NCI-H82 (cell line): ENCODE data around the gene SIT1.

Experiments used
- DNase-seq: peaks from one replicate; lab custom pipeline; 2025; lab: John Stamatoyannopoulos, UW

The SIT1 gene, protein sequence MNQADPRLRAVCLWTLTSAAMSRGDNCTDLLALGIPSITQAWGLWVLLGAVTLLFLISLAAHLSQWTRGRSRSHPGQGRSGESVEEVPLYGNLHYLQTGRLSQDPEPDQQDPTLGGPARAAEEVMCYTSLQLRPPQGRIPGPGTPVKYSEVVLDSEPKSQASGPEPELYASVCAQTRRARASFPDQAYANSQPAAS

DNA sequence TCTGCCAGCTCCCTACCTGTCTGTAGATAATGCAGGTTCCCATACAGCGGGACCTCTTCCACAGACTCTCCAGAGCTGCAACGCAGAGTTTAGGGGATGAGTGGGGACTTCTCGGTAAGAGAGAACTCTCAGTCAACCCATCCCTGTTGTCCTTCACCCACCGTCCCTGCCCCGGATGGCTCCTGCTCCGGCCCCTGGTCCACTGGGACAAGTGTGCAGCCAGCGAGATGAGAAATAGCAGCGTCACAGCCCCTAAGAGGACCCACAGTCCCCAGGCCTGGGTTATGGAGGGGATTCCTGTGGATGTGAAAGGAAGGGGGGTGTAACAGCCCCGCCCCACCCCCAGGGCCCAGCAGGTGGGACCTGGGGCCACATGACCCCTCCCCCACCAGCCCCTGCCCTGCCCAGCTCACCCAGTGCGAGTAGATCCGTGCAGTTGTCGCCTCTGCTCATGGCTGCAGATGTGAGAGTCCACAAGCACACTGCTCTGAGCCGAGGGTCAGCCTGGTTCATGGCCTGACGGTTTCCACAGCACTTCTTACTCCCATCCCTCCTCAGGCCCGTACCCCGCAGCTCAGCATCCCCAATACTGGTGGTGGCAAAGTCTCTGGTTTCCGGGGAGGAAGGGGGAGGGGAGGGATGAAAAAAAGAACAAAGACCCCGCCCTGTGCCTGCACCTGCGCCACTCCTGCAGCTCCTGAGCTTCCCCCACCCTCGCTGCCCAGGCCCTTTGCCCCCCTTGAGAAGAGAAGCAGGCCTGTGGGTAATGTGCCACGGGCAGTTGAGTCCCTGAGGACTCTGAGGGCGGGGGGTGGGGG is at the start of gene SIT1:
TSS of gene SIT1 (minus strand) at position 591 of the 818 bp plus-strand sequence. CDS start at position 513, 78 bp downstream.
- DNase-seq = no peak

DNA sequence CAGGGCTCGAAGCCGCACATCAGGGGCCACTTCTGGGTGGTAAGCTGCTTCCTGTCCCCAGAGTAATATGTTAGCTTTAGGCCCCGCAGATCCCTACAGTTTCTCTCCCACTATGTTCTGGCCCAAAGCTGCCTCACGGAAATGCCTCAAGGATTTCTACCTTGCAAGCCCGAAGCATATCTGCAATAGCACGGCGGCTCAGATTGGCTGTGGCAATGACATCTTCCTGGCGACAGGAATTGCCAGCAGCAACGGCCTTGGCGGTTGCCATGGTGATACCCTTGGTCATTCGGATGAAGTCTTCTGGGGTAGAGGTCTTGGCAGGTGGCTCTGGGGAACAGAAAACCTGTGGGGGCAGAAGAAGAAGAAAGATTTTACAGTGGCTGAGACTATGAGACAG is 49.3 kb upstream of the SIT1 start:
- no peak for DNase-seq

DNA sequence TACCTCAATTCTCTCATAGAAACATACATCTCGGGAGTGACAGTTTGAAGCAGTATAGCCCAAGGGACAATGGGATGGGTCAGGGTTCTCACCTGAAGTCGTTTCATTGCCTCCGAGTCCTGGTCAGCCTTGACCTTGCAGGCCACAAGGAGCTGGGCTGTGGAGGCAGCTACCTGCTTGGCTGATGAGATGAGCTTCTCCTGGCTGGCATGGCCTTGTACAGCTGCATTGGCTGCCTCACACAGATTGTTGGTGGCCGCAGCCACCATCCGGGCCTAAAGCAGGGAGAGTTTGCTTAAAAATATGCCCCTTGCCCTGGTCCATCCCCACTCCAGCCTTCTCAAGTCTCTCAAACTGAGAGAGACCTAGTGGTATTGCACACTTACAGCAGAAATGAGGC is 47.5 kb upstream of the SIT1 start:
- no peak for DNase-seq

DNA sequence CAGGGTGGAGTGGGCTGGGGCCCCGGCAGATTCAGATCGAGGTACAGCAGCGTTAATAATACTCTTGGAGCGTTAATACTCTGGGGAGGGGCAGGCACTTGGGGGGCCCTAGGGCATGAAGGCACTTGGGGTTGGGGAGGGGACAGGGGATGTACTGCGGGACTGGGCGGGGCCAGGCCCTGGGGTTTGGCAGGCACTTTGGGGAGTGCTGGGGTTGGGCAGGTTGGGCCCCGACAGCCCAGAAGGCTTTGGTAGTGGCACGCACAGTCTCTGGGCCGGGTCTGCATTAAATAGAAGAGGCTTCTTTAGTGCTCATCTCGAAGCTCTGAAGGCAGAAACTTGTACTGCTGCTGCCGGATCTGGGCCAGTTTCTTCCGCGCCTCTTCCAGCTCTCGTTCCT is 46.8 kb upstream of the SIT1 start:
- DNase-seq = no peak

DNA sequence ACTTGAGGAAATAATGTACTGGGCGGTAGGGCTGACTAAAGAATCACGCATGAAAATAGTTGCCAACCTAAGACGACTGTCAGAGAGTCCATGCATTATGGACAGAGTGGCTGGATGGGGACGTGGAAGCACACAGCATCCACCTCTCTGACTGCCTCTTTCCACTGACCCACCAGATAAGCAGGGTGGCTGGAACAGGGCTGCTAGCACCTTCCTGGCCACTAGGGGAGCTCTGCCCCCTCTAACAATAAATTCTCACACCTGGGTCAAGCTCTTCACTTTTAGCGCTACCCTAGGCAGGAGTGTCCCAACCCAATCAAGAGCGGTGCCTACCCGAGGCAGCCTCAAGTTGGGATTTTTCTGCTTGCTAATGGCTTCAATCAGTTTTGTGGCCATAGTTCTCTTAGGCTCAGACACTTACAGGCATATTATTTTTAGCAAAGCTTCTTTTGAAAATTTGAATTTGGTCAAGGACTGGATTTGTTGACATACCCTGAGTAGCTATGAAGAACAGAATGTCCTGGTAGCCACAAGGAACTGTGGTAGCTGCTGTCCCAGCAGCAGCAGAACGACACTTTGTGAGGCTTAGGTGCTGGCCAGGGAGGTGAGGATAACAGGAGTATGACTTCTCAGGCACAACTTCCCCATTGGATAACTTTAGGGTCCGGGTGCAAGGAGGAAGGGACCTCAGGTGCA is 45.9 kb upstream of the SIT1 start:
- DNase-seq = peak; percentile 70

DNA sequence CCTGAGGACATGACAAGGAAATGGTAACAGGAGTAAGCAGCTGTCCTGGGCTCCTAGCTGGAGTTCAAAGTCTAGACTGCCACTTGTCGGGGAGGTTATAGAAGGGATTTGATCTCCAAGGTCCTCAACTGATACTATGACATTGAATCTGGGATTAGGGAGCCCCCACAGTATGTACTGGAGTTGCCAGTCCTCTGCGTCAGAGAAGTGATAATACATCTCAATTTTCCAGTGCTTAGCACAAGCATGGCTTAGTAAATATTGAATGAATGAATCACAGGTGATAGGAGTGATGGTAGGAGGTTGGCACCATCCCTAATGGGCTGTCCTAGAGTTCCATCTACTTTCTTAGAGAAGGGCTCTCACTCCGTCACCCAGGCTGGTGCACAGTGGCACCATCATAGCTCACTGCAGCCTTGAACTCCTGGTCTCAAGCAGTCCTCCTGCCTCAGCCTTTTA is 45.2 kb upstream of the SIT1 start:
- DNase-seq = no peak

DNA sequence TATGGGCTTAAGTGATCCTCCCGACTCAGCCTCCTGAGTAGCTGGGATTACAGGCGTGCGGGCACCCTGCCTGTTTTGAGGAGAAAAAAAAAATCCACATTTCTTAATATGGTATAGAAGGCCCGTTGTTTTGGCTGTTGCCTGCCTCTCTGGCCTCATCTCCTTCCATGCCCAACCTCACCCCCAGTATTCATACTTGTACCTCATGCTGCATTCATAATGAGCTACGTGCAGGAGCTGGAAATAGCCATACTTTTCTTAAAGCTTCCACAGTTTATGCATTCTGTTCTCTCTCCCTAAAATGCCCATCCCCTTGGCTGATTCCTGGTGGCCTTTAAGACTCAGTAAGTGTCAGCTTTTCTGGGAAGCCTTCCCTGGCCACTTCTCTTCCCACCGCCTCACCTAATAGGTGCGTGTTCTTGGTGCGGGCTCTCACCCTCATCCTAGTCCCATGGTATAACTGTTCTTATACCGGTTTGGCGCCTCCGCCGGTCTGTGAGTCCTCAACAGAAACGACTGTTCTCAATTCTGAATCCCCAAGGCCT is 41.1 kb upstream of the SIT1 start:
- DNase-seq = peak; percentile 21

DNA sequence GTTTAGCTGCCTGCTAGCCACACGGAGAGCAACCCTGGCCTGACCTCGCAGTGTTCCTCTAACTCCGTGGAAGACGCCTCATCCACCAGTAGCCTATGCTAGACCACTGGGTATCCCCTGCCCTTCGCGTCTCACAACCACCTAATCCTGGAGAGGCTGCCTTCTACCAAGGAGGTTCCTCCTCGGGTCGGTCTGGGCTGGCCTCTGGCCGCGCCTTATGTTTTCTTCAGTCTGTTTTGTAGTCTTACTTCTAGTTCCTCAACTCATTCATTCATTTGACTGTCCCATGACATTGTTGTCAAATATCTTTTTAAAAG is 40.6 kb upstream of the SIT1 start:
- peak; percentile 64 for DNase-seq

DNA sequence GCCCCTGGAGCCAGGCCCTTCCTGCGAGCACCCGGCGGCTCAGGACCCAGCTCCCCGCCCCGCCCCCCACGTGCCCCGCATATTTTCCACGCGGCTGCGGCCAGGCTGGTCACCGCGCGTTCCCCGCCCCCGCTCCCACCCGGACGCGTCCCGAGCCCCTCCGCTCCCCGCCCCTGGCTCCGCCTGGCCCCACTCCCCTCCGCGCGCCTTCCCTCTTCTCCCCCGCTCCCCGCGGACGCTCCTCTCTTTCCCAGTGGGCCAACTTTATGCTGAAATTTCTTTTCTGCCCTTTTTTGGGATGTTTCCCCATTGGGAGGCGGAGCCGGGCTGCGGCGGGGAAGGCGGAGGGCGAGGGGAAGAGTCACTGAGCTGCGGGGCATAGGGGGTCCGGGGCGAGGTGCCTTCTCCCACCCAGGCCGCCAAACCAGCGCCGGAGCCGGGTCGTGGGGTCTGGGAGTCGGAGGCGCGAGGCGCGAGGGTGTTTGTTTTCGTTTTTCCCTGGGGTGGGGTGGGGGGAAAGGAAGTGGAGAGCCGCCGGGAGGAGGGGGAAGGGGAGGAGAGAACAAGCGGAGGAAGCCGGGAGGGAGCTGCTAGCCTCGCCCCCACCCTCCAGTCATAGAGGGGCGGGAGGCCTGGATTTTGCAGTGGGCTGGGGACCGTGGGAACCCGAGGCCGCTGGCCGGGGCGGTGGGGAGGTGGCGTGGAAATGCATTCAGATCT is 40.0 kb upstream of the SIT1 start:
- peak; percentile 68 for DNase-seq

DNA sequence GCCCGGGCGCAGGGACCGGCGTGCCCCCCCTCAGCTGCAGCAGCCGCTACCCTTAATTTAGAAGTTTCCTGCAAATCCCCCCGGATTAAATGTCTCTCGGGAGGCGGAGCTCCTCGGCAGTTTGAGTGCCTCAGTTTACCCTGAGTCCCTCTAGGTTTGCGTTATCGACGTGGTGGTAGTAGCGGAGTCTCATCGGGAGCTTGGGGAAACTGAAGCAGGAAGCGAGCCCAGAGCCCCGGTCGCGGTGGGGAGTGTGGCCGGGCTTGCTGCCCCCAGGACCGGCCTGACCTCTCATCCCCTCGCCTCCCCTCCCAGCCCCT is 39.5 kb upstream of the SIT1 start:
- peak; percentile 47 for DNase-seq

DNA sequence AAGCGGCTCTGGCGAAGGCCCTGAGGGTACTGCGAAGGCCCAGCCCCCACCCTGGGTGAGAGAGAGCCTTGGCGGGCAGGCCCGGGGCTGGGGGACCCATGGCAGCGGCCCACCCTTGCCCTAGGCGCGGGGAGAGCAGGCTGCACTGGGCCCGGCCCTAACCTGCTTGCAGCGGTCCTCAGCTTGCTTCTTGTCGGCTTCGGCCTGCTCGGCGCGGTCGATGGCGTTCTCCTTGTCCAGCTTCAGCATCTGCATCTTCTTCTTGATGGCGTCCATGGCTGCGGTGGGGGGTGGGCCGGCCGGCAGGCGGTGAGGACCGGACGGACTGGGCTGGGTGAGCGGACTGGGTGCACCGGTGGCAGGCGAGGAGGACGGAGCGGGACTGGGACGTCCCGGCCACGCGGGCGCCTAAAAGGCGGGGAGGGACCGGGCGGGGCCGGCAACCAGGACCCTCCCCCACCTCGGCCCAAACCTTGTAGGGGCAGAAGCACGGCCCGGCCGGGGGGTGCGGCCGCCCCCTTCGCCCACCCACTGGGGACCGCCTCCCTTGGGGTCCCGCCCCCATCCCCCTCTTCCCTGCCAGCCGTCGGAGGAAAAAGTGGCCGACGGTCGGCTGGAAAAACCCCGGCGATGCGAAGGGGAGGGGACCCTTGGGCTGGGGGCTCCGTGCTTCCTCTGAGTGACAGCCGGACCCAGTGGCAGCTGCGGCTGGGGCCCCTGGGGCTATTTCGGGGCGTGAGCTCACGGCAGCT is 39.0 kb upstream of the SIT1 start, which contains the start of gene TPM2:
TSS of gene TPM2 (minus strand) at position 384 of the 752 bp plus-strand sequence. CDS start at position 276, 108 bp downstream.
- peak; percentile 41 for DNase-seq

DNA sequence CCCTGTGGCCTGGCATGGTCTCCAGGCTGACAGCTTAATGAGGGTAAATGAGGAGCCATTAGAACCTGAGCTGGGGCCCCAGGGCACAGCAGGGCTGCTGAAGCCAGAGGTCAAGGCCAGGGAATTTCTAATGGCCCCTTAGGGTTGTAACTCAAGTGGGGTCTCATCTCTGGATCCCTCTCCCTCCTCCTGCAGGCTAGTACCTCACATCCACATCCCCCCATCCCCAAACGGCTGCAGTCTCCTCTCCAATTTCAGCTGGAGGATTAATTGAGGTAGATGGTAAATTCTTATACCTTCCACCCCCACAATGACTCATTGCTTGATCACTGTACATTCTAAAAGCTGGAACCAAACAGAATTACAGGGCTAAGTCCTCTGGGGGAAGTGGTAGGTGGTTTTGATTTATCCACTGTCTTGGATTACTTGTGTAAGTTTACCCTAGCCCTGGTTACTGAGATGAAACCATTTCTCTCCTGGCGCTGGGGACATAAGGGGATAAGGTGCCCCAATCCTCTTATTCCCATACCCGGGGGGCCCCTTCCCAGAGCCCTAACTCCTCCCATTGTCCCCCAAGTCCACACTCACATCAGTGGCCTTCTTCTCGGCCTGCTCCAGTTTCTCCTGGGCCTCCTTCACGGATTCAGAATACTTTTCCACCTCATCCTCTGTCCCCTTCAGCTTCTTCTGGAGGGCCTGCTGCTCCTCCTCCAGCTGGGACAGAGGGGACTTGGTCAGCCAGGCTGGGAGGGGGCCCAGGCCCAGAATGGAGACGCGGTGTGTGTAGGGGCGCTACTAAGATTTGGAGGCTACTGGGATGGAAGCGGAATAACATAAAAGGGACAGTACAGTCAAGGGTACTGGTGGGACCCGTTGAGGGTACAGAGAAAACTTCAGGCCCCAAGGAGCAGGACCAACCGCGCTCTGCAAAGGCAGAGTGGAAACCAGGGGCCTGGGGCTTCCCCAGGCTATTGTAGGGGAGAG is 38.1 kb upstream of the SIT1 start:
- peak; percentile 32 for DNase-seq

DNA sequence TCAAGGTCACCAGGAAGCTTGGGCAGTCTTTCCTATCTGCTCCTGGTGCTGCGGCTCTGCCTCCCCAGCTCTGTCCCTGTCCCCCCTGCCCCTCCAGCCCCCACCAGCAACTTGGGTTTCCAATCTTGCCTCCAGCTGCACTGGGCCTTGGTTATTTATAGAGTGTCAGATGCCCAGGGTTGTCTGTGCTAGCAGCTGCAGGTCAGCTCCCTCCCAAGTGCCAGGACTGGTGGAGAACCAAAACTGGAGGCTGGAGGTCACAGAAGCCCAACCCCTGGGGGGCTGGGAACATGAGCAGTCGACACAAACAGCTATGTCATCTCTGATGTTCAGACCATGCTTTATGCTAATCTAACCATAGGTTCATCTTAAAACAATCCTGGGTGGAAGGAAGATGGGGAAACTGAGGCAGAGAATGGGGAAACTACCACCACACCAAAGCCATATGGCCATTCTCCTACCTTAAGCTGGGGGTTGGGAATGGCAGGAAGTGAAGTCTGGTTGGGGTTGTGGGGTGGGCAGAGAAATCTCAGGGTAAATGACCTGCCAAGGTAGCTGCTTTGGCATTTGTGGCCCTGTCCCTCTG is 37.3 kb upstream of the SIT1 start:
- no peak for DNase-seq

DNA sequence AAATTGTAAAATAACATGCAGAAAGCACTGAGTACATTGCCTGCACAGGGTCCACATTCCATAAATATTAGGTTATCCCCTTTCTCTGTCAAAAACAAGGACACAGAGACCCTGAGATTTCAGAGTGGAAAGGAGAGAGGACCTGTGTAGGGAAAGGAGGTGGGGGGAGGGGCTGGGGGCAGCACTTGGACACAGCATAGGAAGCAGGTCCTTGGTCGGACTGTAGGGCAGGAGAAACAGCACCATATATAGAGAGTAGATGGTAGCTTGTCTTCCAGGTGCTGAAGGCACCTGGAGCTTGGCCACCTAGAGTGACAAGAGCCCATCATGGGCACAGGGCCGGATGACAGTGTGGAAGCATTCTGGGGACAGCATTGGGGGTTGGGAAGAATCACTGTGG is 36.6 kb upstream of the SIT1 start:
- DNase-seq = no peak

DNA sequence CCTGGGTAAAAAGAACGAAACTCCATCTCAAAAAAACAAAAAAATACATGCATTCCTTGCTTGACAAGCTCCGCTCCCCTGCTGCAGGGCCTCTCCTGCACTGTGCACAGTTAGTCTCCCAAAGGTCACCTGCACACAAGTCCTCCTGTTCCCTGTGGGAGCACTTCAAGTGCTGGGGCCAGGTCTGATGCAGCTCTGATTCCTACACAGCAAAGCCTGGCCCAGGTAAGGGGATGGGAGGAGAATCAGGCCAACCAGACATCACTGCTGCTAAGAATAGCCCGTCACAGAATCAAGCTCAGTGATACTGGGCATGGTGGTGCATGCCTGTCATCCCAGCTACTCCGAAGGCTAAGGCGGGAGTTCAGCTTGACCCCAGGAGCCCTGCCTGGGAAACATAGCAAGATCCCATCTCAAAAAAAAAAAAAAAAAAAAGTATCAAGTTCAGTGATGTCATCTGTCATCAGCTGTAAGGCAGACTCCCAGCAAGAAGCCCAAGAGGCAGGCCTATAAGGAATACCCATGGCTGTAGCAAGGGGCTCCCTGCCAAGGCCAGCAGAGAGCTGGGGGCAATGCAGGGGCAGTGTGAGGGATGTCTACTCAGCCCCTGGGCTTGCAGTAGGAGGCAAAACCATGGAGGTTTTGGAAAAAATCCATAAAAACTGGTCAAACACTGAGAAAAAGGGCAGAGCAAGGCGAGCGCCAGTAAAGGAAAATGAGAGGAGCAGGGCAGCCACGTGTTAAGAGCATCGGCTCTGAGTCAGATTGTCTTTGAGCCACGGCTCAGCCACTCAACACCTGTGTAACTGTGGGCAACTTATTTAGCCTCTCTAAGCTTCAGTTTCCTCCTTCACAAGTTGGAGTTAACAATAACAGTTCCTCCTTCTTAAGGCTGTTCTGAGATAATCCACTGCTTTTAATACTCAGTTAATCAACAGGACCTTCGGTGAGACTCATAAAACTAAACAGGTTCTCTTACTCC is 35.8 kb upstream of the SIT1 start:
- no peak for DNase-seq

DNA sequence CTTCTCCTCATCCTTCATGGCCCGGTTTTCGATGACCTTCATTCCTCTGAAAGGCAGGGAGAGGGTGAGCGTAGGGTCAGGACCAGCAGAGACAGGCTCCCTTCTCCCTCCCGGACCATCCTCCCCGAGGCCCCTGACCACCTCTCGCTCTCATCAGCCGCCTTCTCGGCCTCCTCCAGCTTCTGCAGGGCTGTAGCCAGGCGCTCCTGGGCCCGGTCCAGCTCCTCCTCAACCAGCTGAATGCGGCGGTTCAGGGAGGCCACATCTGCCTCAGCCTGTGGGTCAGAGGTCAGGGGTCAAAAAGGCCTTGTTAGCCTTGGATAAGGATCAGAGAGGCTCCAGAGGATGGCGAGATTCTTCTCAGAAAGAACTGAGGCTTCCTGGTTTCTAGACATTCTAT is 34.8 kb upstream of the SIT1 start:
- DNase-seq = no peak

DNA sequence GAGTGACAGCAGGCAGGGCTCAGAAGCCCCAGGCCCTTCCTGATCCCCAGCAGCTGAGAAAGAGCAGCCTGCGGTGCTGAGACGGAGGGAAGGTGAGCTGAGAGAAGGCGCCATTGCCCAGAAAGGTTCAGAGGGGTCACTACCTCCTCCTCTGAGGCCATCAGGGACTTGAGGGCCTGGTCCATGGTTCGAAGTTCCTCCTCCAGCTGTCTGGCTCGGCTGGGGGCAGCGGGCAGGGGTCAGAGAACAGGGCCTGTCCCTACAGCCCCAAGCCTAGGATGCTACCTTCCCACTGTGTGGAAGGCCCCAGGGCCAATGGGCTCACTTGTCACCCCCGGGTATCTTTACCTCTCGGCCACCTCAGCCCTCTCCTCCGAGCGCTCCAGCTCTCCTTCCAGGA is 34.2 kb upstream of the SIT1 start:
- DNase-seq = no peak

DNA sequence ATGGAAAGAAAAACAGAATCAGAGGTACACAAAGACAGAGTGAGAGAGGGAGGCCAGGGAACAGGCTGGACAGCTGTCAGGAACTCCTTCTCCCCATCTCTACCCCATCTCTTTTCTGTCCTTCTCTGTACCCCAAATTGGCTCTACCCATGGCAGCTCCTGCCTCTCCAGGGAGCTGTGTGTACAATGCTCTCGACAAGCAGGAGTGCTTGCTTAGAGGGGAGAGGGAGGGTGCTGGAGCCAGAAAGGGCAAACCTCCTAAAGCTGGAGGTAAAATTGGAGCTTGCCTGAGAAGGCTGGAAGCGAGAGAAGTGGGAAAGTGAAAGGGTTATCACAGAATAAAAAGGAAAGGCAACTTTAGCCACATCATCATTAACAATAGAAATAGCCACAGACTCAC is 32.6 kb upstream of the SIT1 start:
- no peak for DNase-seq
